Transverse colon (tissue), 4 donors: ENCODE results near the gene EFCAB9.

Experiments
- POLR2AphosphoS5 ChIP-seq, 3 donors: sonication (generic); formaldehyde crosslinking; IDR thresholded peaks; one replicate each; pipeline ENCODE4 v1.6.1; 2016; ENCODE audit warnings: antibody characterized with exemption in 3 of 3
- TF ChIP-seq, protein P1 (sequence below), 5 experiments: fragments of 200-600 bp in 3 of 5; fragments of 450-650 bp in 2 of 5; sonication (generic) in 3 of 5; IDR thresholded peaks; 1 replicate in 2 of 5; 2 replicates in 3 of 5; pipeline ENCODE4 v1.5.1; 2016 to 2017; ENCODE audit warnings: antibody characterized with exemption in 5 of 5, inconsistent platforms in 3 of 5, mild to moderate bottlenecking in 2 of 5, moderate library complexity in 1 of 5

GRCh38 chr5:172211676-172212075 is 17.7 kb downstream of the EFCAB9 start:
- TF ChIP-seq, protein P1, sequence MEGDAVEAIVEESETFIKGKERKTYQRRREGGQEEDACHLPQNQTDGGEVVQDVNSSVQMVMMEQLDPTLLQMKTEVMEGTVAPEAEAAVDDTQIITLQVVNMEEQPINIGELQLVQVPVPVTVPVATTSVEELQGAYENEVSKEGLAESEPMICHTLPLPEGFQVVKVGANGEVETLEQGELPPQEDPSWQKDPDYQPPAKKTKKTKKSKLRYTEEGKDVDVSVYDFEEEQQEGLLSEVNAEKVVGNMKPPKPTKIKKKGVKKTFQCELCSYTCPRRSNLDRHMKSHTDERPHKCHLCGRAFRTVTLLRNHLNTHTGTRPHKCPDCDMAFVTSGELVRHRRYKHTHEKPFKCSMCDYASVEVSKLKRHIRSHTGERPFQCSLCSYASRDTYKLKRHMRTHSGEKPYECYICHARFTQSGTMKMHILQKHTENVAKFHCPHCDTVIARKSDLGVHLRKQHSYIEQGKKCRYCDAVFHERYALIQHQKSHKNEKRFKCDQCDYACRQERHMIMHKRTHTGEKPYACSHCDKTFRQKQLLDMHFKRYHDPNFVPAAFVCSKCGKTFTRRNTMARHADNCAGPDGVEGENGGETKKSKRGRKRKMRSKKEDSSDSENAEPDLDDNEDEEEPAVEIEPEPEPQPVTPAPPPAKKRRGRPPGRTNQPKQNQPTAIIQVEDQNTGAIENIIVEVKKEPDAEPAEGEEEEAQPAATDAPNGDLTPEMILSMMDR (IDR thresholded peaks at IDR 0.05): no peak
- no peak for TF ChIP-seq POLR2AphosphoS5 (IDR thresholded peaks at IDR 0.05)
